ENCODE results near the gene DSC1.
"Not testable (repeated sequence)": the region's sequence is repeated elsewhere in the genome, so short reads cannot be mapped to it uniquely, and the experiment has no call there.

The DSC1 gene

GRCh38 chr18:31170335-31170734, 7.7 kb upstream of the DSC1 start:
- no peak for DNase-seq

- DNase-seq = no peak
Observed at GRCh38 chr18:31162419-31162793, 250 bp downstream of the DSC1 start.

GRCh38 chr18:31161757-31162418, 768 bp downstream of the DSC1 start:
- no peak for DNase-seq

GRCh38 chr18:31156821-31157763, 5.6 kb downstream of the DSC1 start:
- no peak for DNase-seq

GRCh38 chr18:31155498-31155897, 7.2 kb downstream of the DSC1 start:
- DNase-seq = no peak

- no peak for DNase-seq
Observed at GRCh38 chr18:31154181-31154580, 8.5 kb downstream of the DSC1 start.

DNA sequence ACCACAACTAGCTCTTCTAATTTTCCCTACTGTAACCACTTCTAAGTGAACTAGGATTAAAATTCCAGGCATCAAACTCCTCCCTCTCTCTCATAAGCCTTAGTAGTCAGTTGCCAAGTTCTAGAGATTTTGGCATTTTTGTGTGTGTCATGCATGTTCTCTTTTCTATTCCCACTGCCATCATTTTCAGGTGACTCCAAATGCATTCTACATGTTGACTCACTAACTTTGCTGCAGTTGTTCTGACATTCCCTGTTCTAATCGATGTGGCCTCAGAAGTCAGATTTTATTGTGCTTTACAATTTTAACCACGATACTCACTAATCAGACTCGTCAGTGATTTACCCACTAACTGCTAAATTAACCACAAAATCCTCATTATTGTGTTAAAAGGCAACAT, 13.3 kb downstream of the DSC1 start:
- DNase-seq = no peak

DNA sequence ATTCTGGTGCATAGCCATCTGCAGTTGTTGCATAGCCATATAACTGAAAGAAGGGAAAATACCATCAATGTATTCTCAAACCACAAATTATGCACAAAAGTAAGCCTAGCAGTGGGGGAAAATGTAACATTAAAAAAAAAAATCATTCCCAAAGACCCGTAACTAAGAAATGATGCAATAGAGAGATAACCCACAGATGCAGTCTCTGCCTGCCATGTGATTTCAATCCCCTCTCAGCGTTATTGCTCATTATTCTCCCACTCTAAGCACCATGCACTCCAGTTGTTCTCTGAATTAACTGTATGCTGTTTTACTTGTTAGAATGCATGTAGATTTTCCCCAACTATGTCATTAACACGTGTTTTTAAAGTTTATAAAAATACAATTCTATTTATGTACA, 14.1 kb downstream of the DSC1 start:
- no peak for DNase-seq

DNA sequence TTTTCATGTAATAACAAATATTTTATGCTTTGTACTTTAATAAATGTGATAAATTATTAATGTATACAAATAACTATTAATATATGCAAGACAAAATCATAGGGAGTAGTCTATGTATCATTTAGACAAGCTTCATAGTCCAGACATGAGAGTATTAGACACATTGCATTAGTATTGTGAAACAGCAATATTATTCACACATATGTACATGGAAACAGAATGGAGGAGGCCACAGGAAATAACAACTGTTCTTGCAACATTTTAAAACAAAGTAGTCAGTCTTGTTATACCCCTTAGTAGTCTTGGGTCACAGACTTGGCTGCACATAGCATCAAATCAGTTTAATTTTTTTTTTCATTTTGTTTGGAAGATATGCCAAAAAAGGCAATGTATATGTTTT, 15.8 kb downstream of the DSC1 start:
- DNase-seq = no peak

GRCh38 chr18:31143025-31143424, 19.6 kb downstream of the DSC1 start:
- DNase-seq = no peak

DNA sequence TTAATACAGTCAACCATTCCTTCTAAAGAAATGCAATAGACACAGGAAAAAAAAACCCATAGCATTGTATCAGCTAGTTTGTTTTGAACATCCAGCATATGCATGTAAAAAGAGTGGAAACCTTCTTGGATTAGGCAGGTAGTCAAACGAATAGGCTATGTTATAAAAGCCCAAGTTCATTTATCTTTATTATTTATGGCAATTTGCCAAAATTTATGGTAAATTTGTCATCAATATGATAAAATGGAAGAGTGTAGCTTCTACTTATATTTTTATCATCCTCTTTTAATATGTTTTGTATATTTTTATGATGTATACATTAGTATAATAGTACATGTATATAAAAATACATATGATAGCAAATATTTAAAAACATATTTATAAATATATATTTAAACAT, 23.9 kb downstream of the DSC1 start:
- DNase-seq = no peak

DNA sequence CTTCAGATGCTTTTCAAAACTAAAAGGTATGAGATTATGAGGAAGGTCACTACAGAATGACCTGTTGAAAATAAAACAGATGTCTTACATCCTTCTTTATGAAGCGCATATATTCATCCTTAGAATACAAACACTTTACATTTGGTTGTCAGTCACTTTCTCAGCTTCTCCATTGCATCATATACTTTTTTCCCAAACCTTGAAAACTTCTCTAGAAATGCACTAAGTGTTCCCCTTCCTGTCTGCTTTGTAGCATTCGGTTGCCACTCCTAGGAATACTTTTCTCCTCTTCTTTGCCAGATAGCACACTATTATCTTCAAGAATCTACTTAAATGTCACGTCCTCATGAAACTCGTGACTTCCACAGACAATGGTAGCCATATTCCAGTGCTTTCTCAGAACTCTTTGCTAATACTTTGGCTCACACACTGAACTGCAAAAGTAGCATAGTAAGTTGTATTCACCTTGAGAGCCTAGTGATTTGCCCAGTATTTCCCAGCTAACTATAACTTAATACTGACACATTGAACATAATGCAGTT, 27.6 kb downstream of the DSC1 start:
- DNase-seq = no peak

DNA sequence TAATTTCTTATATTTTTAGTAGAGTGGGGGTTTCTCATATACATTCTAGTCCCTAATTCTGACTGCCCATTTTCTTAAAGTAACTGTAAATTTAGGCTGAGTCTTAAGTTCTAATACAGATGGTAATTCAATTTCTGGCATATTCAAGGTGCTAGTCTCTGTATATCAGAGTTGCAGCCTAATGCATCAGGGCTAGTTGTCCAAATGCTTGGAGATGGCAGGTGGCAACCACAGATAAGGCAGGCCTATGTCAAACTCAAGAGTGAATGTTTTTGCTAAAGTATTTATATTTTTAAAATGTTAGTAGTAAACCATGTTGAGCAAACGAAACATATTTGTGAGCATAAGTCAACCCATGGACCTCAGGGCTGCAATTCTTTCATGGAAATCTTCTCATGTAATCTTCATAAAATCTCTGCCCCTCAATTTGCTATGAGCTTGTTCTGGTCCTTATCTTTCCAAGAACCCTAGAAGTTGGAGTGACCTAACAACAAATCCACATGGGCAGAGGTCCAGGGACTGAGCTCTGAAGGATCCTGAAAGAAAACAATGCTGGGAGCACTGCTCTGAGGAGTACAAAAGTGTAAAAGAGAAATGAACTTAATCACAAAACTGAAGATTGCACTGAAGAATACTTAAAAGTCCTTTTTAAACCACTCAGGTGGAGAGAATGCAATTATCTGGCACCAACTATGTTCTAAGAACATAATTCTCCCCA, 33.1 kb downstream of the DSC1 start:
- no peak for DNase-seq

GRCh38 chr18:31125878-31126277, 36.8 kb downstream of the DSC1 start:
- DNase-seq = no peak

DNA sequence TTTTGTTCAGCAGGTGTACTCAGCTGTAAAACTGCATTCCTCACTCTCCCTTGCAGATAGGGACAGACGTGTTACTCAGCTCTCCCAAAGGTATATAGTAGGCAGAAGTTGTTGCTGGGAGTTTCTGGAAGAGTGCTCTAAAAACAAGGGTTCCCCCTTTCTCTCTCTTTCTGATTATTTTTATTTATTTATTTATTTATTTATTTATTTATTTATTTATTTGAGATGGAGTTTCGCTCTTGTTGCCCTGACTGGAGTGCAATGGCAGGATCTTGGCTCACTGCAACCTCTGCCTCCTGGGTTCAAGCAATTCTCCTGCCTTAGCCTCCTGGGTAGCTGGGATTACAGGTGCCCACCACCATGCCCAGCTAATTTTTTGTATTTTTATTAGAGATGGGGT, 39.5 kb downstream of the DSC1 start:
- not testable (repeated sequence) for DNase-seq

- no peak for DNase-seq
Observed at GRCh38 chr18:31120594-31120993, 42.1 kb downstream of the DSC1 start.

GRCh38 chr18:31116853-31117595, 45.6 kb downstream of the DSC1 start:
- DNase-seq = no peak

DNA sequence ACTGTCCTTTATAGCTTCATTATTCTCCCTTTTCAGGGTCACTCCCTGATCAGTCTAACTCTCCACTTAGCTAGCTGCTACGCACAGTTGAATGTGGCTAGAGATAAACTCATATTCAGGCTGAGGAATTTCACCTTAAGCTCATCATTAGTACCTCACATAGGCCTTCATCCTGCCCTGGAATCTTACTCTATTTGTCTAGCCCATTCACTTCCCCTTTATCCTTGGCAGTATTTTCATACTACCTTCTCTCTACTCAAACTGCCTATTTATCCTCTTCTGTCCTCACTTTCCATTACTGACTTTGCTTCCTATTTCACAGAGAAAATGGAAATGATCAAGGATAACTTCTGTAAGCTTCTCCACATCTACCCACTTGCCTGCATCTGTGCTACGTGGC, 49.9 kb downstream of the DSC1 start:
- no peak for DNase-seq

DNA sequence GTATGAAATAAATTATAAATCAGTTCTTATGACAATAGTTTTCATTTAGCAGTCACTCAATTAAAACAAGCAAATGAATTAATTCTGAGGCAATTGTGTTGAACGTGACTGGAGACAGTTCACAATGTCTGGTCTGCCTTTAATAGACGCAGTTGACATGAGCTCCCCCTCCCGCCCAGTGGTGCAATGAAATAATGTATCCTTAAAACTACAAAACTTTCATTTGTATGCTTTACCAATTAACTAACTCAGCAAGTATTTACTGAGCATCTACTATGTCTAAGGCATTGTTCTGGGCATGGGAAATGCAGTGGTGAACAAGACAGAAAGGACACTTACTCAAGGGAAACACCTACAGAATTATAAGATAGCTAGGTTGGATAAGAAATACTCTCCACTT, 56.9 kb downstream of the DSC1 start:
- DNase-seq = no peak

DNA sequence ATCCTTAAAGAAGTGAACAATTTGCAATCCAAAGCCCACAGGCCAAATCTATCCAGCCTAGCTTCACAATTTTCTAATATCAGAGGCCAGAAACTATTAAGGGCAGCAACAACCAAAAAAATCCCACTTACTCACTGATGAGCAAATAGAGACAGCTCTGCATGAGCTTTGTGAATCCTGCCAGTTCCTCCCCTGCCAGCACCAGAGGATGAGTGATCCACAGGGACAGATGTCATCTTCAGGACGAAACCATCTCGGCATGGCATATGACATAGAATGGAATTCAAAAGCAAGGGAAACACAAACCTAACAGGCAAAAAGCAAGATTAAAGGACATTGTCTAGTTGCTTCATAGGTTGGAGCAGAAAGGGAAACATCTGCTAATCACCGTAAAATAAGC, 58.2 kb downstream of the DSC1 start:
- no peak for DNase-seq

- no peak for DNase-seq
Observed at GRCh38 chr18:31103423-31103822, 59.2 kb downstream of the DSC1 start.

DNA sequence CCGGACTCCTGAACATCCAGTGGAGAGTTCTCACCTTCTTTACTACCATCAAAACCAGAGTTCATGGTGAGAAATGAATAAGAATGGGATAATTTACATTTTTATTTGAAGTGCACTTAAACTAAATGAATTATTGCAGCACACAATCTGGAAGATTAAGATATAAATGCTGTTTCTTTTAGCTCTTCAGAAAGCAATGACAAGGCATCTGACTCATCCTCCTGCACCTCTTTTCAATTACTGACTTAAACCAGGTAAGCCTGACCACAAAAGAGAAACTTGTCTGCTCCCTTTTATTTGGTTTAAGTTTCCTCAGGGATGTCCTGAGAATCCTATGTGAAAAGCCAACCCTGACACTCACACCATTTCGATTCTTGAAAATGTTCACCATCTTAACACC, 59.7 kb downstream of the DSC1 start:
- no peak for DNase-seq
